Endothelial cell of umbilical vein (primary cell): ENCODE data around the gene CCSAP. TPM values are rescaled to one million over a fixed set of nuclear protein-coding genes. Genes with fewer than 3 reads are reported as not detected.

Source experiments
- BruUV-seq: library from RNA; stranded (reverse); fragments of 400-500 nt; replicated peaks from 2 replicates; lab custom pipeline; 2021; lab: Mats Ljungman, UMichigan
- CTCF ChIA-PET: fragments of 300-600, 350-600 bp; sonication (Branson Sonifier 250); formaldehyde crosslinking; loops from one replicate; lab custom pipeline; 2021; ENCODE audit warnings: antibody characterized with exemption, inconsistent platforms; lab: Charles Lee
- POLR2A ChIA-PET: fragments of 300-600, 350-600 bp; sonication (Branson Sonifier 250); formaldehyde crosslinking; loops from one replicate; lab custom pipeline; 2021; ENCODE audit warnings: antibody characterized with exemption, inconsistent platforms; lab: Charles Lee
- DNase-seq: peaks from one replicate; pipeline ENCODE4 v3.0.0-alpha.2; 2011; ENCODE audit warnings: low read depth, low spot score
- FAIRE-seq: peaks from 2 replicates; lab custom pipeline; 2011; peaks lifted over from hg19 to GRCh38; lab: Jason Lieb, UNC
- H2AFZ ChIP-seq: 2 replicates; pipeline ENCODE4 v1.6.0; 2012; ENCODE audit warnings: low read depth, low read length, control low read depth, inconsistent platforms
- H3K27ac ChIP-seq: 2 replicates; pipeline ENCODE4 v1.5.1; 2011; ENCODE audit warnings: low read depth, mild to moderate bottlenecking, control low read depth, low read length, moderate library complexity; ENCODE audit not compliant: insufficient read depth
- H3K27me3 ChIP-seq, 2 experiments: 2 replicates each; pipeline versions ENCODE4 v1.6.0 to v1.6.1; 2011; ENCODE audit warnings: low read length in 2 of 2, mixed read lengths in 1 of 2; ENCODE audit not compliant: control insufficient read depth in 2 of 2, insufficient read depth in 2 of 2
- H3K36me3 ChIP-seq, 2 experiments: 2 replicates in 1 of 2; 3 replicates in 1 of 2; pipeline ENCODE4 v1.5.1; 2011; ENCODE audit warnings: low read length in 2 of 2, mild to moderate bottlenecking in 1 of 2, moderate library complexity in 1 of 2; ENCODE audit not compliant: control insufficient read depth in 2 of 2, insufficient read depth in 2 of 2; ENCODE audit errors: extremely low read depth in 1 of 2
- H3K4me1 ChIP-seq: 3 replicates; pipeline ENCODE4 v1.5.1; 2011; ENCODE audit warnings: mild to moderate bottlenecking, low read length; ENCODE audit not compliant: control insufficient read depth, insufficient read depth; ENCODE audit errors: extremely low read depth
- H3K4me2 ChIP-seq: 2 replicates; pipeline ENCODE4 v1.6.1; 2011; ENCODE audit warnings: low read length, control low read depth, mixed read lengths; ENCODE audit not compliant: insufficient read depth
- H3K4me3 ChIP-seq, 3 experiments: fragments of 200-600 bp in 1 of 3; sonication (generic), shearing (Covaris generic) in 1 of 3; replicated peaks in 1 of 3; 2 replicates each; pipeline ENCODE4 v1.5.1; 2011 to 2016; ENCODE audit warnings: control low read depth in 3 of 3, low read length in 3 of 3, mild to moderate bottlenecking in 2 of 3, inconsistent platforms in 1 of 3, low read depth in 1 of 3, moderate library complexity in 1 of 3; ENCODE audit not compliant: insufficient read depth in 1 of 3
- H3K79me2 ChIP-seq: 2 replicates; pipeline ENCODE4 v1.6.0; 2012; ENCODE audit warnings: low read length, inconsistent platforms; ENCODE audit not compliant: control insufficient read depth, insufficient read depth
- H3K9ac ChIP-seq: replicated peaks from 2 replicates; pipeline ENCODE3; 2011; ENCODE audit warnings: low read length, control low read depth; ENCODE audit not compliant: insufficient read depth; ENCODE audit errors: extremely low read depth
- H3K9me1 ChIP-seq: replicated peaks from 3 replicates; pipeline ENCODE4 v1.6.0; 2011; ENCODE audit warnings: mild to moderate bottlenecking, low read length; ENCODE audit not compliant: control insufficient read depth, insufficient read depth; ENCODE audit errors: extremely low read depth
- H3K9me3 ChIP-seq: replicated peaks from 2 replicates; pipeline ENCODE4 v1.5.1; 2012; ENCODE audit warnings: low read length, inconsistent platforms; ENCODE audit not compliant: control insufficient read depth, insufficient read depth
- H4K20me1 ChIP-seq: replicated peaks from 2 replicates; pipeline ENCODE3; 2011; ENCODE audit warnings: mild to moderate bottlenecking, low read length; ENCODE audit not compliant: control insufficient read depth, insufficient read depth; ENCODE audit errors: extremely low read depth
- EZH2 ChIP-seq: IDR thresholded peaks from 2 replicates; pipeline ENCODE4 v1.6.1; 2012; ENCODE audit warnings: borderline replicate concordance, low read depth, mild to moderate bottlenecking, moderate library complexity, low read length, inconsistent platforms; ENCODE audit not compliant: severe bottlenecking
- FOS ChIP-seq: IDR thresholded peaks from 2 replicates; pipeline ENCODE4 v1.6.1; 2011; ENCODE audit warnings: mild to moderate bottlenecking, low read length, moderate library complexity, borderline replicate concordance; ENCODE audit not compliant: insufficient read depth
- GATA2 ChIP-seq: IDR thresholded peaks from 2 replicates; pipeline ENCODE4 v1.7.0; 2011; ENCODE audit warnings: low read depth, mild to moderate bottlenecking, moderate library complexity, mixed read lengths, low read length; ENCODE audit not compliant: insufficient read length, insufficient read depth
- MYC ChIP-seq: IDR thresholded peaks from one replicate; pipeline ENCODE4 v1.6.1; 2011; ENCODE audit warnings: mild to moderate bottlenecking, low read depth, low read length
- POLR2A ChIP-seq: IDR thresholded peaks from 2 replicates; pipeline ENCODE4 v1.6.1; 2012; ENCODE audit warnings: low read depth, mild to moderate bottlenecking, control low read depth, low read length
- dilution Hi-C: fragments of 300-500 bp; cut with MboI; formaldehyde crosslinking; loops from one replicate; pipeline ENCODE4 v1.15.0; 2019; ENCODE audit warnings: low sequenced_read_pairs; ENCODE audit not compliant: extremely low pct_ligation_motif_present
- intact Hi-C: fragments of 100-400 bp; cut with micrococcal nuclease; formaldehyde crosslinking; loops from one replicate; pipeline ENCODE4 v1.10.0; 2022
- polyA plus RNA-seq, 4 experiments: library from polyadenylated mRNA; depleted of rRNA in 3 of 4; stranded (reverse) in 3 of 4; unstranded in 1 of 4; fragments of >200 nt; gene quantifications; 2 replicates each; pipeline versions ENCODE4 v1.2.1 to v1.2.3, GENCODE V29; 2011 to 2012; ENCODE audit warnings: missing spikeins in 1 of 4
- total RNA-seq: library from RNA; stranded (reverse); gene quantifications from 2 replicates; pipeline ENCODE4 v1.2.3, GENCODE V29; 2021
- TF ChIP-seq, protein P1 (sequence below), 2 donors: IDR thresholded peaks; 1 replicate in 1 of 2; 2 replicates in 1 of 2; pipeline ENCODE4 v1.5.1; 2011; ENCODE audit warnings: low read length in 2 of 2, mild to moderate bottlenecking in 2 of 2, moderate library complexity in 2 of 2, control low read depth in 1 of 2, inconsistent platforms in 1 of 2, low read depth in 1 of 2; ENCODE audit not compliant: insufficient read depth in 1 of 2; ENCODE audit errors: extremely low read depth in 1 of 2

The CCSAP gene
- total and polyA plus RNA-seq, 2 donors (not counting 3 experiments of a cell fraction or from before 2014, with no cell fraction given) = 1.3 to 5.7 TPM

DNA sequence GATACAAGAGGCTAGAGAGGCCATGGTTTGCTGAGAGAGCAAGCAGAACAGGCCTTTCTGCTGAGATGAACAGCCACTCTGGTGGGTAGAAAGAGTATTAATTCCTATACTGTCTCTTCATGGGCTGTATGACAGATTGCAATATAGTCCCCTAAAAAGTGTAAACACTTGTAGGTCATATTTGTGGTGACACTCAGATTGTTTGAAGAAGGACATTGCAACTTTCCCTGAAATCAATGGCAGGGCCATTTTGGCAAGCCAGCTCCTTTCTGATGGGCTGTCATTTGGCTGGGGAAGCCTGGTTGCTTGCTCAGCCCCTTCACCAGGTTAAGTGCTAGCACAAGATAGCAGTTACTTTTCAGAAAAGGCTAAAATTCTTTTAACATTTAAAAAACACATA lies 44.4 kb downstream of the CCSAP start:
- no peak overlapping the region for H3K27ac ChIP-seq
- DNase-seq = no peak
- no peak overlapping the region for H3K9ac ChIP-seq
- H3K27me3 ChIP-seq = no peaks in the 10 kb centered on the region
- no peak for TF ChIP-seq GATA2
- TF ChIP-seq EZH2 = no peak
- TF ChIP-seq, protein P1, sequence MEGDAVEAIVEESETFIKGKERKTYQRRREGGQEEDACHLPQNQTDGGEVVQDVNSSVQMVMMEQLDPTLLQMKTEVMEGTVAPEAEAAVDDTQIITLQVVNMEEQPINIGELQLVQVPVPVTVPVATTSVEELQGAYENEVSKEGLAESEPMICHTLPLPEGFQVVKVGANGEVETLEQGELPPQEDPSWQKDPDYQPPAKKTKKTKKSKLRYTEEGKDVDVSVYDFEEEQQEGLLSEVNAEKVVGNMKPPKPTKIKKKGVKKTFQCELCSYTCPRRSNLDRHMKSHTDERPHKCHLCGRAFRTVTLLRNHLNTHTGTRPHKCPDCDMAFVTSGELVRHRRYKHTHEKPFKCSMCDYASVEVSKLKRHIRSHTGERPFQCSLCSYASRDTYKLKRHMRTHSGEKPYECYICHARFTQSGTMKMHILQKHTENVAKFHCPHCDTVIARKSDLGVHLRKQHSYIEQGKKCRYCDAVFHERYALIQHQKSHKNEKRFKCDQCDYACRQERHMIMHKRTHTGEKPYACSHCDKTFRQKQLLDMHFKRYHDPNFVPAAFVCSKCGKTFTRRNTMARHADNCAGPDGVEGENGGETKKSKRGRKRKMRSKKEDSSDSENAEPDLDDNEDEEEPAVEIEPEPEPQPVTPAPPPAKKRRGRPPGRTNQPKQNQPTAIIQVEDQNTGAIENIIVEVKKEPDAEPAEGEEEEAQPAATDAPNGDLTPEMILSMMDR (IDR thresholded peaks at IDR 0.05; ENCODE audit: extremely low read depth in 1 of 2, insufficient read depth in 1 of 2, low read depth in 1 of 2, low read length in 2 of 2) = no peak
- H3K9me3 ChIP-seq = no peaks in the 10 kb centered on the region
- H3K4me2 ChIP-seq = no peak overlapping the region
- ChIA-PET CTCF (no interaction called here), POLR2A (no interaction called here)
- no TSS peak for BruUV-seq
- no peaks in the 10 kb centered on the region for H3K9me1 ChIP-seq
- H4K20me1 ChIP-seq = no peaks in the 10 kb centered on the region
- no peak for FAIRE-seq
- intact Hi-C loops = no loop called here
- H2AFZ ChIP-seq = no peak overlapping the region
- no peak overlapping the region for H3K4me3 ChIP-seq
- no peaks in the 10 kb centered on the region for H3K79me2 ChIP-seq
- no peaks in the 10 kb centered on the region for H3K4me1 ChIP-seq
- dilution Hi-C loops = no loop called here
- H3K36me3 ChIP-seq = peaks cover 6 to 12% of the 10 kb centered on the region in 2 experiments

DNA sequence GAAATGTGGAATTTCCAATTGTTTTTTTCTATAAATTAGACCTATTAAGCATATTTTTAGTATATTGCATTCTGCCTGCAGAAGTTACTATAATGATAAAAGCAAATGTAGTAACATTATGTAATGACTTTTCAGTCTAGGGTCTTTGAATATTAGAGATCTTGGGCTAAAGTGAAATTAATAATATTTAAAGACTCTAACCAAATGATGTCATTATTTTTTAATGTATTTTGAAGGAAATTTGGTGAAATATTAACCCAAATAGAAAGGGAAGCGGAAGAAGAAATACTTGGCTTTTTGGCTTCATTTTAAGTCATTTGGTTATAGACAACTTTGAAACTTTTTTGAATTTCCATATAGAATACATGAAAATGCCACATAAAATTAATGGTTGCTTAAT lies 45.1 kb downstream of the CCSAP start:
- H3K9ac ChIP-seq = no peak overlapping the region
- CTCF ChIA-PET = no interaction called here
- no peak for DNase-seq
- peaks cover 6 to 9% of the 10 kb centered on the region in 2 experiments for H3K36me3 ChIP-seq
- dilution Hi-C loops = no loop called here
- H3K27me3 ChIP-seq = no peaks in the 10 kb centered on the region
- no peaks in the 10 kb centered on the region for H3K4me1 ChIP-seq
- no peak overlapping the region for H3K4me2 ChIP-seq
- H3K9me3 ChIP-seq = no peaks in the 10 kb centered on the region
- no TSS peak for BruUV-seq
- intact Hi-C loops = no loop called here
- no peaks in the 10 kb centered on the region for H4K20me1 ChIP-seq
- H3K4me3 ChIP-seq = no peak overlapping the region
- H3K27ac ChIP-seq = no peak overlapping the region
- no peaks in the 10 kb centered on the region for H3K79me2 ChIP-seq
- POLR2A ChIA-PET = no interaction called here
- no peak for FAIRE-seq
- TF ChIP-seq FOS (no peak), EZH2 (no peak), POLR2A (no peak), GATA2 (no peak), MYC (no peak)
- H3K9me1 ChIP-seq = no peaks in the 10 kb centered on the region
- H2AFZ ChIP-seq = no peak overlapping the region
